ENCODE data around the gene SCAMP1. TPM values are rescaled to one million over a fixed set of nuclear protein-coding genes. Genes with fewer than 3 reads are reported as not detected.

The SCAMP1 gene
- total and polyA plus RNA-seq, 2 of the 8 experiments (the other 6 are each of a cell fraction or from before 2014, with no cell fraction given) = 18.6 to 55.9 TPM

DNA sequence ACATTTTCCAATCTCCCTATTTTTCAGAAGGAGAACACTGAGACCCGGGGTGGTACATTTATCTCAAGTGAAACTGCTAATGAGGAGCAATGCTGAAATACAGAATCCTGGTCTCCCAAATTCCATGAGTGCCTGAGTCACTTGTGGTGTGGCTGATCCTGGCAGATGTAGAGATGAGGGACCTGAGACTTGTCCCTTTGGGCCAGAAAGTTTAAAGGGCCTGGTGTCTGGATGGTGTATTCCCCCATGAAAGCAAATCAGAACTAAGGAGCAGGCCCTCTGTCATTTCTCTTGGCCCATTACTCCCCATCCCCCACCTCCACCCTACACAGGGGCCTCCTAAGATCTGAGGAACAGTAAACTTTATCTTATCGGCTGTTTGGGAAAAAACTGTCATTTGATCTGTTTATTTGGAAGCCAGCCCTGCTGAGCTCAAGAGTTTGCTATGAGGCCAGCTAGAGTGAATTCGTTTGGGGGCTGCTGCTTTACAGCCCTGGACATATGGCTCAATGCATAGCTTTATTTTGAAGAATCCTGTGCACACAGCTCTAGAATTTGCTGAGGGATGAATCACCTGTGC lies 147.9 kb downstream of the SCAMP1 start:
- Histone ChIP-seq H2AK5ac (ENCODE audit: low read depth, low read length) (no peak overlapping the region), H4K8ac (ENCODE audit: extremely low read depth, insufficient read depth, low read length) (no peak overlapping the region), H3K36me3 (ENCODE audit: control insufficient read depth in 2 of 4, insufficient read depth in 4 of 4, low read length in 3 of 4) (no peaks in the 10 kb centered on the region; a peak in 1 of 8 replicates), H3K27me3 (replicated peaks in 1 of 4; ENCODE audit: control insufficient read depth in 3 of 4, extremely low read depth in 1 of 4, insufficient read depth in 3 of 4, low read length in 3 of 4) (no peaks in the 10 kb centered on the region), H2BK5ac (ENCODE audit: low read depth, low read length) (no peak overlapping the region), H3K9ac (replicated peaks in 1 of 4; ENCODE audit: extremely low read depth in 1 of 4, low read depth in 3 of 4, low read length in 3 of 4) (no peak overlapping the region), H4K5ac (ENCODE audit: insufficient read length, low read depth, low read length) (no peak overlapping the region), H2BK120ac (replicated peaks; ENCODE audit: low read depth, low read length) (no peak overlapping the region), H3K9me3 (ENCODE audit: insufficient read depth in 2 of 2, low read depth in 1 of 2, low read length in 1 of 2) (no peaks in the 10 kb centered on the region), H2BK12ac (ENCODE audit: low read depth, low read length) (no peak overlapping the region), H4K20me1 (replicated peaks in 1 of 2; ENCODE audit: control insufficient read depth in 1 of 2, insufficient read depth in 2 of 2, low read length in 2 of 2) (no peaks in the 10 kb centered on the region), H3K23me2 (ENCODE audit: low read depth, low read length) (peaks cover 3% of the 10 kb centered on the region), H3K23ac (ENCODE audit: insufficient read length) (no peak overlapping the region), H3K4me2 (ENCODE audit: insufficient read depth in 1 of 2, low read depth in 2 of 2, low read length in 2 of 2) (no peak overlapping the region), H3K18ac (ENCODE audit: extremely low read depth, low read length) (no peak overlapping the region), H3K27ac (ENCODE audit: low read depth, low read length) (no peak overlapping the region), H3K56ac (replicated peaks; ENCODE audit: insufficient read length, low read depth, low read length) (no peak overlapping the region), H3K14ac (ENCODE audit: insufficient read length) (no peak overlapping the region), H2BK20ac (ENCODE audit: low read length) (no peak overlapping the region), H3K79me2 (ENCODE audit: control insufficient read depth in 1 of 2, insufficient read depth in 2 of 2, low read length in 2 of 2) (peaks cover 0 to 36% of the 10 kb centered on the region in 2 experiments; a peak in 2 of 4 replicates), H3K79me1 (ENCODE audit: low read depth, low read length) (peaks cover 2% of the 10 kb centered on the region), H3K4me3 (ENCODE audit: extremely low read depth in 1 of 4, insufficient read depth in 2 of 4, low read depth in 3 of 4, low read length in 4 of 4) (no peak overlapping the region), H4K91ac (replicated peaks; ENCODE audit: insufficient read length, low read length) (no peak overlapping the region), H3K4me1 (replicated peaks in 1 of 4; ENCODE audit: control insufficient read depth in 3 of 4, insufficient read depth in 4 of 4, low read length in 3 of 4) (peaks cover 5 to 19% (median 11%) of the 10 kb centered on the region in 4 experiments), H2AFZ (ENCODE audit: low read length) (no peak overlapping the region), H2BK15ac (ENCODE audit: low read length) (peak overlapping the region; percentile 14; the same call in 1 of the 2 replicates), H3K4ac (replicated peaks; ENCODE audit: insufficient read length, low read depth, low read length) (no peak overlapping the region)
- no peak for DNase-seq (ENCODE audit: low read depth in 1 of 2, low spot score in 2 of 2)
- no peak for FAIRE-seq
- TF ChIP-seq MAFK (IDR thresholded peaks at IDR 0.05; ENCODE audit: low read depth, low read length) (no peak), ZNF274 (IDR thresholded peaks at IDR 0.05; ENCODE audit: borderline replicate concordance, extremely low read depth, low read length) (no peak), PHF8 (conservative IDR thresholded peaks at IDR 0.05; ENCODE audit: low read depth, low read length) (no peak), NANOG (IDR thresholded peaks at IDR 0.05; ENCODE audit: insufficient read depth, low read depth, low read length, poor library complexity, severe bottlenecking) (no peak), CREB1 (IDR thresholded peaks at IDR 0.05) (no peak)
- TF ChIP-seq, protein P1, sequence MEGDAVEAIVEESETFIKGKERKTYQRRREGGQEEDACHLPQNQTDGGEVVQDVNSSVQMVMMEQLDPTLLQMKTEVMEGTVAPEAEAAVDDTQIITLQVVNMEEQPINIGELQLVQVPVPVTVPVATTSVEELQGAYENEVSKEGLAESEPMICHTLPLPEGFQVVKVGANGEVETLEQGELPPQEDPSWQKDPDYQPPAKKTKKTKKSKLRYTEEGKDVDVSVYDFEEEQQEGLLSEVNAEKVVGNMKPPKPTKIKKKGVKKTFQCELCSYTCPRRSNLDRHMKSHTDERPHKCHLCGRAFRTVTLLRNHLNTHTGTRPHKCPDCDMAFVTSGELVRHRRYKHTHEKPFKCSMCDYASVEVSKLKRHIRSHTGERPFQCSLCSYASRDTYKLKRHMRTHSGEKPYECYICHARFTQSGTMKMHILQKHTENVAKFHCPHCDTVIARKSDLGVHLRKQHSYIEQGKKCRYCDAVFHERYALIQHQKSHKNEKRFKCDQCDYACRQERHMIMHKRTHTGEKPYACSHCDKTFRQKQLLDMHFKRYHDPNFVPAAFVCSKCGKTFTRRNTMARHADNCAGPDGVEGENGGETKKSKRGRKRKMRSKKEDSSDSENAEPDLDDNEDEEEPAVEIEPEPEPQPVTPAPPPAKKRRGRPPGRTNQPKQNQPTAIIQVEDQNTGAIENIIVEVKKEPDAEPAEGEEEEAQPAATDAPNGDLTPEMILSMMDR (IDR thresholded peaks at IDR 0.05; ENCODE audit: control extremely low read depth in 1 of 3, insufficient read depth in 1 of 3, low read depth in 1 of 3, low read length in 3 of 3) = no peak
- TF ChIP-seq, protein P2, sequence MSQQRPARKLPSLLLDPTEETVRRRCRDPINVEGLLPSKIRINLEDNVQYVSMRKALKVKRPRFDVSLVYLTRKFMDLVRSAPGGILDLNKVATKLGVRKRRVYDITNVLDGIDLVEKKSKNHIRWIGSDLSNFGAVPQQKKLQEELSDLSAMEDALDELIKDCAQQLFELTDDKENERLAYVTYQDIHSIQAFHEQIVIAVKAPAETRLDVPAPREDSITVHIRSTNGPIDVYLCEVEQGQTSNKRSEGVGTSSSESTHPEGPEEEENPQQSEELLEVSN (IDR thresholded peaks at IDR 0.05) = no peak
- WGBS, 2 experiments (ENCODE audit: extremely low coverage in 1 of 2, insufficient coverage in 1 of 2, insufficient read length in 1 of 2, insufficient replicate concordance in 2 of 2, low coverage in 1 of 2, low lambda C conversion rate in 2 of 2, missing lambda C conversion rate in 1 of 2) = 87% methylated on average over 3 of the region's 3 CpGs; no CpG with 5 or more reads in 1 of the 2 experiments
- ChIA-PET CTCF (ENCODE audit: partially characterized antibody) (interaction anchor here (1.0 to 1.3 kb wide), 3 partner anchors 11 to 37 kb away, joined by 3 to 6 read pairs (median 4); no protein-coding TSS in a partner anchor), POLR2A (ENCODE audit: partially characterized antibody) (interaction anchor here (1.6 kb wide), 1 partner anchor 12 kb away, joined by 4 read pairs; no protein-coding TSS in a partner anchor)
